Left forelimb (tissue), 1 donor: Measurements from ENCODE around the gene RCE1.
"Not testable (repeated sequence)": the region's sequence is repeated elsewhere in the genome, so short reads cannot be mapped to it uniquely, and the experiment has no call there.

ENCODE experiments used
- DNase-seq: peaks from one replicate; pipeline ENCODE4 v3.0.0-alpha.2; 2018; ENCODE audit warnings: low spot score

Gene RCE1, protein sequence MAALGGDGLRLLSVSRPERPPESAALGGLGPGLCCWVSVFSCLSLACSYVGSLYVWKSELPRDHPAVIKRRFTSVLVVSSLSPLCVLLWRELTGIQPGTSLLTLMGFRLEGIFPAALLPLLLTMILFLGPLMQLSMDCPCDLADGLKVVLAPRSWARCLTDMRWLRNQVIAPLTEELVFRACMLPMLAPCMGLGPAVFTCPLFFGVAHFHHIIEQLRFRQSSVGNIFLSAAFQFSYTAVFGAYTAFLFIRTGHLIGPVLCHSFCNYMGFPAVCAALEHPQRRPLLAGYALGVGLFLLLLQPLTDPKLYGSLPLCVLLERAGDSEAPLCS

DNA sequence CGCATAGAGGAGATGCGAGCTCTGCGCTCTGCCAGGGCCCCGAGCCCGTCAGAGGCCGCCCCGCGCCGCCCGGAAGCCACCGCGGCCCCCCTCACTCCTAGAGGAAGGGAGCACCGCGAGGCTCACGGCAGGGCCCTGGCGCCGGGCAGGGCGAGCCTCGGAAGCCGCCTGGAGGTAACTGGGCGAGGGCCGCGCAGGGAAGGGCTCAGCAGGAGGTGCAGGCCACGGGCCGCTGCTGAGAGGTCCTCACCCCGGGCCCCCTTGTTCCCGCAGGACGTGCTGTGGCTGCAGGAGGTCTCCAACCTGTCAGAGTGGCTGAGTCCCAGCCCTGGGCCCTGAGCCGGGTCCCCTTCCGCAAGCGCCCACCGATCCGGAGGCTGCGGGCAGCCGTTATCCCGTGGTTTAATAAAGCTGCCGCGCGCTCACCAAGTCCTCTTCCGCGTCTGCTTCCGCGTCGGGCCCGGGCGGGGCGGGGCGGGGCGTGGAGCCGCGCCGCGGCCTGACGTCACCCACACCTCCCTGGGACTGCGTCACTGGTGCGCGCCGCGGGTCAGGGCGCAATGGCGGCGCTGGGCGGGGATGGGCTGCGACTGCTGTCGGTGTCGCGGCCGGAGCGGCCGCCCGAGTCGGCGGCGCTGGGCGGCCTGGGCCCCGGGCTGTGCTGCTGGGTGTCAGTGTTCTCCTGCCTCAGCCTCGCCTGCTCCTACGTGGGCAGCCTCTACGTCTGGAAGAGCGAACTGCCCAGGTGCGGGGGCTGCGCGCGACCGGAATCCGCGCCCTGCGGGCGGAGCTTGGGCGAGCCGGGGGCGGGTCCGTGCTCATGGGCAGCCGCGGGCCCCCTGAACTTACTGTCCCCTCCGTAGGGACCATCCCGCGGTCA lies at the start of gene RCE1:
Gene RCE1 (plus strand): TSS at position 546 of the 880 bp plus-strand sequence. CDS start 15 bp downstream, at position 561.
- DNase-seq, result peak; percentile 96

DNA sequence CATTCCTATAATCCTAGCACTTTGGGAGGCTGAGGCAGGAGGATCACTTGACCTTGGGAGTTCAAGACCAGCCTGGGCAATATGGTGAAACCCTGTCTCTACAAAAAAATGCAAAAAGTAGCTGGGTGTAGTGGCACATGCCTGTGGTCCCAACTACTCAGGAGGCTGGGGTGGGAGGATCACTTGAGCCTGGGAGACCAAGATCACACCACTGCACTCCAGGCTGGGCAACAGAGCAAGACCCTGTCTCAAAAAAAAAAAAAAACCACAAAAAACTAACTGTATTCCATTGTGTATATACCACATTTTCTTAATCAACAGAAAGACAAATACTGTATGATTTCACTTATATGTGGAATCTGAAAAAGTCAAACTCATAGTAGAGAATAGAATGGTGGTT lies 43.4 kb upstream of the RCE1 start:
- DNase-seq, result not testable (repeated sequence)

- DNase-seq, result no peak
These were observed 42.4 kb upstream of the RCE1 start for GRCh38 chr11:66800720-66801428.

GRCh38 chr11:66809592-66809991 lies 33.6 kb upstream of the RCE1 start:
- DNase-seq, result no peak

DNA sequence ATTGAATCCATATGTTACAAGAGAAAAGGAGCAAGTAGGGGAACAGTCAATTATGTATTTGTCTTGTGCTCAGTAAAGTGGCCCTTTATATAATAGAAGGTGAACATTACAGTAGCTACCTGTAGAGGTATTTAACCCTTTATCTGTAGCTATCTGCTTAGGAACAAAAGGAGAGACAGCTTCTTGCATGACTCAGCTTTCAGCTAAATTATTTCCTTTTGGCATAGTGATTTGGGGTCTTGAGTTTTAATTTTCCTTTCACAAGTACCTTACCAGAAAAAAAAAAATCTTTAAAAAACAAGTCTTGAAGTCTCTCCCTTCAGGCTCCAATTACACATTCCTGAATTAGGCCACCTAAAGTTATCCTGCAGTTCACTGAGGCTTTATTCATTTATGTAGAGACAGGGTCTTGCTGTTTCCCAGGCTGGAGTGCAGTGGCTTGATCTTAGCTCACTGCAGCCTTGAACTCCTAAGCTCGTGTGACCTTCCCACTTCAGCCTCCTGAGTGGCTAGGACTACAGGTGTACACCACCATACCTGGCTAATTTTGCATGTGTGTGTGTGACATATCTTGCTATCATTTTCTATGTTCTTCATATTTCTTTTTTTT lies 32.6 kb upstream of the RCE1 start:
- no peak for DNase-seq

- no peak for DNase-seq
These were observed 28.6 kb upstream of the RCE1 start for GRCh38 chr11:66814678-66815077.

GRCh38 chr11:66815646-66816045 lies 27.6 kb upstream of the RCE1 start:
- DNase-seq, result no peak

DNA sequence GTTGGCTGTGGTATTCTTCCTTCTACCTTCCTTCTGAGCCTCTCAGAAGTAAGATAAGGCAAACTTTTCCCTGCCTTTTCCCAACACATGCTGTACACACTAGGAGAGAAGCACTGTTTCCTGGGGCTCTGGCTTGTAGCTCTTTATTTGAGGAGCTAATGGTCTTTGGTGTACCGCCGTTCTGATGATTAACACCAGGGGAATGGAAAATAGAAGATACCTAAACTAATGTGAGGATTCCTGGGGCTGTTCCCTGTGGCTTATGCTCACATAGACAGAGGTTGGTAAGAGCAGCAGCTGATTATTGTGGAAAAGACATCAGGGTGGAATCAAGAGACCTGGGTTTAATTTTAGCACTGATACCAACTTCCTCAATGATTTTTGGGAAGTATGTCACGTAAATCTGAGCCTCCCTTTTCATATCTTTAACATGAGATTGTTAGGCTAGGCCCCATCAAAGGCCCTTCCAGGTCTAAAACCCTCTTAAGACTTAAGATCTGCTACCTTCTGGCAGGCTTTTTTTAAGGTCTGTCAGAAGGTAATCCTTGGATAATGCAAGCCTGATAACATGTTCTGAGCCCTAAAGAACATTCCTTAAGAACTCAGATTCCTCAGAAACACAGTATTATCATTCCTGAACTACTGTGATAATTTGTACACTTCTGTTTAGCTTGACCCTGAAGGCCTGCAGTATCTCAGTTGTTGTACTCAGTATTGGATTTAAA lies 24.8 kb upstream of the RCE1 start:
- DNase-seq, result no peak

DNA sequence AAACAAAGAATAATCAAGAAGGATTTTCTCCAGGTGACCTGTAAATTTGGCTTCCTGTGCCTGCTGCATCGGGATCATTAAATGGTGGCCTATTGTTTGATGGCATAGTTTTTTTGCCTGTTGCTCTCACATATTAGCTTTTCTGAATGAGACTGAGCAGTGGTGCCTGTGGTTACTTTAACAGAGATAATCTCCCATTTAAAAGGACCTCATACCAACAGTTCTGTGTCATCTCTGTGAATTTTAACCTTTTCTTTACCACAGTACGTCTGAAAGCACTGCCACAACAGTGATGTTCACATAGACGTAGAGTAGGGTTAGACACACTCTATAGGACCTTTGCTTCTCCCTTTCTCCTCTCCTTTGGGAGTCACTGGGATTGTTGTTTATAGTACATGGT lies 22.9 kb upstream of the RCE1 start:
- DNase-seq, result no peak

- no peak for DNase-seq
These were observed 22.3 kb upstream of the RCE1 start for GRCh38 chr11:66820901-66821300.

GRCh38 chr11:66823700-66824099 lies 19.5 kb upstream of the RCE1 start:
- DNase-seq, result no peak

DNA sequence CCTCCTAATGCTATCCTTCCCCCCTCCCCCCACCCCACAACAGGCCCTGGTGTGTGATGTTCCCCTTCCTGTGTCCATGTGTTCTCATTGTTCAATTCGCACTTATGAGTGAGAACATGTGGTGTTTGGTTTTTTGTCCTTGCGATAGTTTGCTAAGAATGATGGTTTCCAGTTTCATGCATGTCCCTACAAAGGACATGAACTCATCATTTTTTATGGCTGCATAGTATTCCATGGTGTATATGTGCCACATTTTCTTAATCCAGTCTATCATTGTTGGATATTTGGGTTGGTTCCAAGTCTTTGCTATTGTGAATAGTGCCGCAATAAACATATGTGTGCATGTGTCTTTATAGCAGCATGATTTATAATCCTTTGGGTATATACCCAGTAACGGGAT lies 18.7 kb upstream of the RCE1 start:
- DNase-seq, result not testable (repeated sequence)

DNA sequence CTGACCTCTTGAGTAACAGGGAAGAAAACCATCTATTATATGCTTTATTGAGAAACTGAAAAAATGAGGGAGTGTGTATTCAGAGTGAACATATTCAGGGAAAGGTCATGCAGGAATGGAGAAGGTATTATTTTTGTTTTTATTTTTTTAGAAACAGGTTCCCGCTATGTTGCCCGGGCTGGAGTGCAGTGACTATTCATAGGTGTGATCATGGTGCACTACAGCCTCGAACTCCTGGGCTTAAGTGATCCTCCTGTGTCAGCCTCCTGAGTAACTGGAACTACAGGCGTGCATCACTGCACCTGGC lies 8.7 kb upstream of the RCE1 start:
- no peak for DNase-seq

GRCh38 chr11:66834943-66835342 lies 8.3 kb upstream of the RCE1 start:
- no peak for DNase-seq

DNA sequence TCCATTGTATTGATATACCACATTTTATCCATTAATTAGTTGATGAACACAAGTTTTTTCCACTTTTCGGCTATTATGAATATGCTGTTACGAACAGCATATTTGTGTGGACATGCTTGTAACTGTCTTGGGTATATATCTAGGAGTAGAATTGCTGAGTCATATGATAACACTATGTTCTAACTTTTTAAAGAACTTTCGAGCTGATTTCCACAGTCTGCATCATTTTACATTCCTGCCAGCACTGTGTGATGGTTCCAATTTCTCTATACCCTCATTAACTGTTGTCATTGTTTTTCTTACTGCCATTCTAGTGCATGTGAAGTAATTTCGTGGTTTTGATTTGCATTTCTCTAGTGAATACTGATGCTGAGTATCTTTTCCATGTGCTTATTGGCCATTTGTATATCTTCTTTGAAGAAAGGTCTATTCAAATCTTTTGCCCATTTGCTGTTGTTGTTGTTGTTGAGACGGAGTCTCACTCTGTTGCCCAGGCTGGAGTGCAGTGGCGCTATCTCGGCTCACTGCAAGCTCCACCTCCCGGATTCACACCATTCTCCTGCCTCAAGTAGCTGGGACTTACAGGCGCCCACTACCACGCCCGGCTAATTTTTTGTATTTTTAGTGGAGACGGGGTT lies 7.4 kb upstream of the RCE1 start:
- DNase-seq, result no peak

DNA sequence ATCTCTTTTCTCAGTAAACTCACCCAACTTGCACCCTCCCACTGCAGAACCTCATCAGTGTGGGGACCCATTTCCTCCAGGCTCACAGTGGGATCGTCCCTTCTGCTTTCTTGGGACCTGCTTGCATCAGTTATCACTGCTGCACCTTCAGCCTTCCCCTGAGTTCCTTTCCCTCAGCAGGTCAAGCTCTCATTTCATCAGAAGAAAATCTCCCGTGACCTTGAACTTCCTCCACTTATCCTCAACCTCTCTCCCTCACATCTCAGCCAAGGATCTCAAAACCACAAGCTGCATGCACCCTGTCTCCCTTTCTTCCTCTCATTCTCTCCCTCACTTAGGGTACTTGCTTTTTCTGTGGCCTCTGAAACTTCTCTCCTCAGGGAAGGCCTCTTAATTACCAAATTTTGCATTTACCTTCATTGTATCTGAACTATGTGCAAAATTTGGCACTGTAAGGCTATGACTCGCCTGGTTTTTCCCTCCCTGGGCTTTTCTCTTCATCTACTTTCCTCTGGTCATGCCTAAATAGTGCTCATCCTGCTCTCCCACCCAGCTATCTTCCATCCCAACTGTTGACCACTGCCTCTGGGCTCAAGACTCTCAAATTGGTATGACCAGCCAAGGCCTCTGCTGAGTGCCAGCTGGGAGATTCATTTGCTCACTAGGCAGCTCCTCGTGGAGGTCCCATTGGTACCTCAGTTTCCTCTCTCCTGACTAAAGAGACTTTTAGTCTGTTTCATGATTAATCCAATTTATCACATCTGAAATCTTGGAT lies 2.7 kb upstream of the RCE1 start:
- no peak for DNase-seq

DNA sequence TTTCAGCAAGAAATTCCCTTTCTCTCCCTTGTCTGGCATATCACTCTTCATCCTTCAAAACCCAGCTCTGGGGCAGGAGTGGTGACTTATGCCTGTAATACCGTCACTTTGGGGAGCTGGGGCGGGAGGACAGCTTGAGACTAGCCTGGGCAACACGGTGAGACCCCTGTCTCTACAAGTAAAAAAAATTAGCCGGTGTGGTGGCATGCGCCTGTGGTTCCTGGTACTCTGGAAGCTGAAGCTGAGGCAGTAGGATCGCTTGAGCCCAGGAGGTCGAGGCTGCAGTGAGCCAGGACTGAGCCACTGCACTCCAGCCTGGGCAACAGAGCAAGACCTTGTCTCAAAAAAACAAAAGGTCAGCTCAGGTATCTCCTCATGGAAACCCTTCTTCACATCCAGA lies 1.4 kb upstream of the RCE1 start:
- DNase-seq, result no peak

DNA sequence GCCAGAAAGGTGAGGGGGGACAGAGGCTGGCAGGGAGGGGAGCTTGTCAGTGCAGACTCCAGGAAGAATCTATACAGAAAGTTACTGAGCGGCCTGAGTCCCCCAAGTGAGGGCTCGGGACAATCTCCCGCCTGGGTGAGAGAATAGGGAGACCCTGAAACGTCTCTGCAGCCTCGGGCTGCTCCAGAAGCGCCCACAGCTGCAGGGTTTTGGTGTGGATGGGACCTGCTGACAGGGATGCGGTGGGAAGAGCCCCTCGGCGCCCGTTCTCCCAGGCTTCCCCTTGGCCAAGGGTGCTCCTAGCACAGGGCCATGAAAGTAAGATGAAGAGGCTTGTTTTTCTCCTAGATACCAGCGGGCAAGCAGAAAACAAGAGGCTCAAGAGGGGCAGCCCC lies 743 bp upstream of the RCE1 start:
- DNase-seq, result no peak

DNA sequence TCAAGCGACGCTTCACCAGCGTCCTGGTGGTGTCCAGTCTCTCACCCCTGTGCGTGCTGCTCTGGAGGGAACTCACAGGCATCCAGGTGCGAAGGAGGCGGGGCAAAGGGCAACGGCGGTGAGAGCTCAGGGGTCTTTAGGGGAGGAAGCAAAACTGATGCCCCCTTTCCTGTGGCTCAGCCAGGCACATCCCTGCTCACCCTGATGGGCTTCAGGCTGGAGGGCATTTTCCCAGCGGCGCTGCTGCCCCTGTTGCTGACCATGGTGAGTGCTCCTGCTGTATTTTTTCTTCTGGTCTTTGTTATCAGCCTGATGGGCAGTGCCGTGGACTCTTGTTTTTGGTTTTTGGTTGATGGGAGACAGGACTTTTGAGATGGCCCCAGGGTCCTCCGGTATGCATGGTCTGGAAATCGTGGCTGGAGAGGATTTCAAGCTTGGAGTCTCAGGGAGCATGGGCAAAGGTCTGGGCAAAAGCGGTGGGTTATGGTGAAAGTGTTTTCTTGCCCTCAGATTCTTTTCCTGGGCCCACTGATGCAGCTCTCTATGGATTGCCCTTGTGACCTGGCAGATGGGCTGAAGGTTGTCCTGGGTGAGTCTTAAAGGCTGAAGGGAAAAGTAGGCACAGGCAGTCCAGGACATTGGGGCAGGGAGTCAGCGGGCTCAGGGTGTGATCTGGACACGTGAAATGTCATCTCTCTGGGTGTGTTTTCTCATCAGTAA lies 695 bp downstream of the RCE1 start:
- no peak for DNase-seq
